HCT116 (cell line): ENCODE results near the gene GNS. TPM values are rescaled to one million over a fixed set of nuclear protein-coding genes. Genes with fewer than 3 reads are reported as not detected.

ENCODE experiments used
- ATAC-seq: fragments of 200-7000 bp; cut with Tn5 transposase; 2 replicates; pipeline ENCODE4 v1.9.1; 2020; ENCODE audit warnings: mild to moderate bottlenecking, moderate library complexity
- BruUV-seq: library from RNA; stranded (reverse); fragments of 400-500 nt; replicated peaks from 2 replicates; lab custom pipeline; 2021; lab: Mats Ljungman, UMichigan
- CTCF ChIA-PET: fragments of 300-600 bp; sonication (Branson Sonifier 250); formaldehyde crosslinking; loops from one replicate; lab custom pipeline; 2021; ENCODE audit warnings: antibody characterized with exemption; lab: Charles Lee
- POLR2A ChIA-PET: fragments of 300-600, 350-600 bp; sonication (Branson Sonifier 250); formaldehyde crosslinking; loops from one replicate; lab custom pipeline; 2021; ENCODE audit warnings: antibody characterized with exemption; lab: Charles Lee
- RAD21 ChIA-PET, 2 experiments: fragments of 300-600 bp; sonication (Branson Sonifier 250); formaldehyde crosslinking; loops; one replicate each; lab custom pipeline; 2023; ENCODE audit warnings: low total read pairs in 2 of 2; ENCODE audit not compliant: uncharacterized antibody in 2 of 2, unreplicated experiment in 2 of 2, low non-redundant PET in 1 of 2; lab: Charles Lee
- DNase-seq: peaks from one replicate; pipeline ENCODE4 v3.0.0-alpha.2; 2010; ENCODE audit warnings: low read depth, low spot score
- H2AFZ ChIP-seq: fragments of 200-600 bp; shearing (Covaris generic), sonication (generic); 2 replicates; pipeline ENCODE4 v1.6.1; 2017; ENCODE audit warnings: low read depth, mixed run types, mixed read lengths, antibody characterized with exemption, low read length; ENCODE audit not compliant: poor library complexity, severe bottlenecking
- H3K27ac ChIP-seq: 2 replicates; pipeline ENCODE4 v1.5.1; 2012; ENCODE audit warnings: low read depth, low read length
- H3K27me3 ChIP-seq: fragments of 200-600 bp; sonication (generic); 2 replicates; pipeline ENCODE4 v1.6.1; 2016; ENCODE audit warnings: mixed run types, low read length, mixed read lengths; ENCODE audit not compliant: insufficient read depth
- H3K36me3 ChIP-seq, 2 experiments: fragments of 200-500 bp in 1 of 2; fragments of 200-600 bp in 1 of 2; sonication (Bioruptor generic) in 1 of 2; sonication (generic) in 1 of 2; 2 replicates each; pipeline versions ENCODE4 v1.5.1 to v1.6.1; 2014 to 2016; ENCODE audit warnings: low read length in 2 of 2, inconsistent platforms in 1 of 2, mixed read lengths in 1 of 2, mixed run types in 1 of 2; ENCODE audit not compliant: insufficient read depth in 2 of 2, control insufficient read depth in 1 of 2
- H3K4me1 ChIP-seq, 2 experiments: fragments of 200-600 bp in 1 of 2; sonication (generic) in 1 of 2; 2 replicates each; pipeline versions ENCODE4 v1.5.1 to v1.6.1; 2012 to 2017; ENCODE audit warnings: low read length in 2 of 2, inconsistent platforms in 1 of 2, mild to moderate bottlenecking in 1 of 2, mixed read lengths in 1 of 2, mixed run types in 1 of 2, moderate library complexity in 1 of 2; ENCODE audit not compliant: insufficient read depth in 2 of 2, control insufficient read depth in 1 of 2
- H3K4me2 ChIP-seq: fragments of 200-600 bp; sonication (generic); 2 replicates; pipeline ENCODE4 v1.6.1; 2017; ENCODE audit warnings: mixed run types, low read length, mixed read lengths
- H3K4me3 ChIP-seq, 2 experiments: fragments of 200-600 bp in 1 of 2; sonication (generic) in 1 of 2; replicated peaks in 1 of 2; 2 replicates each; pipeline ENCODE4 v1.5.1; 2011 to 2016; ENCODE audit warnings: low read length in 2 of 2, control low read depth in 1 of 2, low read depth in 1 of 2, mild to moderate bottlenecking in 1 of 2, mixed read lengths in 1 of 2, mixed run types in 1 of 2
- H3K79me2 ChIP-seq: fragments of 200-600 bp; sonication (generic); 2 replicates; pipeline ENCODE4 v1.6.1; 2017; ENCODE audit warnings: mild to moderate bottlenecking, mixed run types, low read length, moderate library complexity, mixed read lengths; ENCODE audit not compliant: insufficient read depth
- H3K9ac ChIP-seq: fragments of 200-600 bp; sonication (generic); 2 replicates; pipeline ENCODE4 v1.6.1; 2016; ENCODE audit warnings: low read length, mixed read lengths
- H3K9me2 ChIP-seq: fragments of 200-600 bp; sonication (generic), shearing (Covaris generic); 2 replicates; pipeline ENCODE4 v1.6.1; 2017; ENCODE audit warnings: mixed run types, mild to moderate bottlenecking, moderate library complexity; ENCODE audit not compliant: insufficient read depth
- H3K9me3 ChIP-seq, 2 experiments: fragments of 200-500 bp in 1 of 2; fragments of 200-600 bp in 1 of 2; sonication (Bioruptor generic) in 1 of 2; sonication (generic) in 1 of 2; 2 replicates each; pipeline ENCODE4 v1.6.1; 2014 to 2017; ENCODE audit warnings: low read length in 2 of 2, mixed read lengths in 2 of 2, inconsistent platforms in 1 of 2, low read depth in 1 of 2, mild to moderate bottlenecking in 1 of 2, mixed run types in 1 of 2, moderate library complexity in 1 of 2; ENCODE audit not compliant: control insufficient read depth in 1 of 2, insufficient read depth in 1 of 2
- H4K20me1 ChIP-seq: fragments of 200-600 bp; sonication (generic), shearing (Covaris generic); 2 replicates; pipeline ENCODE4 v1.6.1; 2017; ENCODE audit warnings: mixed run types, mild to moderate bottlenecking, moderate library complexity; ENCODE audit not compliant: insufficient read depth
- CEBPB ChIP-seq: IDR thresholded peaks from 2 replicates; pipeline ENCODE4 v1.6.1; 2012; ENCODE audit warnings: low read depth
- EGR1 ChIP-seq: IDR thresholded peaks from 2 replicates; pipeline ENCODE4 v1.6.1; 2012; ENCODE audit warnings: low read depth
- JUND ChIP-seq: IDR thresholded peaks from 2 replicates; pipeline ENCODE4 v1.6.1; 2012
- POLR2AphosphoS5 ChIP-seq: IDR thresholded peaks from 2 replicates; pipeline ENCODE4 v1.6.1; 2011; ENCODE audit warnings: mild to moderate bottlenecking, low read depth, low read length, moderate library complexity
- YY1 ChIP-seq: IDR thresholded peaks from 2 replicates; pipeline ENCODE4 v1.6.1; 2011; ENCODE audit warnings: low read length, low read depth, moderate library complexity, mild to moderate bottlenecking; ENCODE audit not compliant: insufficient replicate concordance; ENCODE audit errors: extremely low read depth
- ZFX ChIP-seq: fragments of 450-650 bp; IDR thresholded peaks from 2 replicates; pipeline ENCODE4 v1.6.1; 2017
- intact Hi-C: fragments of 100-400 bp; cut with micrococcal nuclease; formaldehyde crosslinking; loops from 2 replicates; pipeline ENCODE4 v1.10.0; 2022
- total RNA-seq: library from RNA; stranded (reverse); gene quantifications from one replicate; pipeline ENCODE4 v1.2.1, GENCODE V29; 2021; ENCODE audit not compliant: unreplicated experiment
- TF ChIP-seq, protein P1 (sequence below): IDR thresholded peaks from 2 replicates; pipeline ENCODE4 v1.6.1; 2011; ENCODE audit warnings: mild to moderate bottlenecking, low read length, moderate library complexity; ENCODE audit not compliant: insufficient replicate concordance; ENCODE audit errors: extremely low read depth
- TF ChIP-seq, protein P2 (sequence below): IDR thresholded peaks from 2 replicates; pipeline ENCODE4 v1.6.1; 2012
- TF ChIP-seq, protein P3 (sequence below), 3 experiments: fragments of 200-600 bp in 1 of 3; sonication (generic) in 1 of 3; IDR thresholded peaks in 2 of 3; conservative IDR thresholded peaks in 1 of 3; 2 replicates each; pipeline ENCODE4 v1.5.1; 2012 to 2017; ENCODE audit warnings: low read depth in 2 of 3, low read length in 2 of 3, antibody characterized with exemption in 1 of 3, borderline replicate concordance in 1 of 3, control low read depth in 1 of 3, mild to moderate bottlenecking in 1 of 3, mixed read lengths in 1 of 3, mixed run types in 1 of 3, moderate library complexity in 1 of 3; ENCODE audit not compliant: insufficient read depth in 1 of 3
- TF ChIP-seq, protein P4 (sequence below): IDR thresholded peaks from 2 replicates; pipeline ENCODE4 v1.6.1; 2012

GNS gene
- total RNA-seq, 1 experiment from 2014 or later, result 45.7 TPM

DNA sequence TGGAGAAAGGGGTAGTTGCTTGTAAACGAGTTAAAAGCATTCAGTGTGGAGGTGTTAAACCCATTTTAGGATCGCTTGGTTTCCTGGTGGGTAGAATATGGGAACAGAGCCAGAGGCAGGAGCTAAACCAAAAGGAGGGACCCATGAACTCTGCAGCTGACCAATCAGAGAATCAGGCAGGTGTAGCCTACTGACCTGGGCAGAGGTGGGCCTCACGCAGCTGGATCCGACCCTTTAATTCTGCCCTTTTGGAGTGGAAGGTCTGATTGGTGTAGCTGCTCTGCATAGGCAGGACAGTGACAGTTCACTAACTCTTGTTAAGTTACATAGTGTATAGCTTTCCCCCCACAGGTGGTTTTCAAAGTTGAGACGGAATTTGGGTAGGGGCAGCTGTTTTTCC, 63.7 kb downstream of the GNS start:
- Histone ChIP-seq H3K79me2 (no peaks in the 10 kb centered on the region), H3K27me3 (no peaks in the 10 kb centered on the region), H2AFZ (no peak overlapping the region), H3K9me3 (no peaks in the 10 kb centered on the region), H3K27ac (no peak overlapping the region), H3K4me2 (no peak overlapping the region), H3K4me3 (no peak overlapping the region), H3K4me1 (peaks cover 7 to 15% of the 10 kb centered on the region in 2 experiments; a peak in 2 of 4 replicates), H4K20me1 (0 out of 2 replicates have a peak, but pooled peaks cover 3% of the 10 kb centered on the region), H3K36me3 (peaks cover 11 to 33% of the 10 kb centered on the region in 2 experiments; a peak in 3 of 4 replicates), H3K9me2 (no peaks in the 10 kb centered on the region), H3K9ac (no peak overlapping the region)
- POLR2A ChIA-PET, result interaction anchor here (1.3 kb wide), 1 partner anchor 146 kb away, joined by 5 read pairs; no protein-coding TSS in a partner anchor
- RAD21 ChIA-PET, result interaction anchor here in 1 of 2 experiments (0.5 to 1.3 kb wide), 3 partner anchors 45 to 146 kb away, joined by 3 to 4 read pairs (median 4); no protein-coding TSS in a partner anchor
- DNase-seq, result no peak
- TF ChIP-seq, protein P1, sequence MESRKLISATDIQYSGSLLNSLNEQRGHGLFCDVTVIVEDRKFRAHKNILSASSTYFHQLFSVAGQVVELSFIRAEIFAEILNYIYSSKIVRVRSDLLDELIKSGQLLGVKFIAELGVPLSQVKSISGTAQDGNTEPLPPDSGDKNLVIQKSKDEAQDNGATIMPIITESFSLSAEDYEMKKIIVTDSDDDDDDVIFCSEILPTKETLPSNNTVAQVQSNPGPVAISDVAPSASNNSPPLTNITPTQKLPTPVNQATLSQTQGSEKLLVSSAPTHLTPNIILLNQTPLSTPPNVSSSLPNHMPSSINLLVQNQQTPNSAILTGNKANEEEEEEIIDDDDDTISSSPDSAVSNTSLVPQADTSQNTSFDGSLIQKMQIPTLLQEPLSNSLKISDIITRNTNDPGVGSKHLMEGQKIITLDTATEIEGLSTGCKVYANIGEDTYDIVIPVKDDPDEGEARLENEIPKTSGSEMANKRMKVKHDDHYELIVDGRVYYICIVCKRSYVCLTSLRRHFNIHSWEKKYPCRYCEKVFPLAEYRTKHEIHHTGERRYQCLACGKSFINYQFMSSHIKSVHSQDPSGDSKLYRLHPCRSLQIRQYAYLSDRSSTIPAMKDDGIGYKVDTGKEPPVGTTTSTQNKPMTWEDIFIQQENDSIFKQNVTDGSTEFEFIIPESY, result no peak
- TF ChIP-seq, protein P2, sequence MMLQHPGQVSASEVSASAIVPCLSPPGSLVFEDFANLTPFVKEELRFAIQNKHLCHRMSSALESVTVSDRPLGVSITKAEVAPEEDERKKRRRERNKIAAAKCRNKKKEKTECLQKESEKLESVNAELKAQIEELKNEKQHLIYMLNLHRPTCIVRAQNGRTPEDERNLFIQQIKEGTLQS, result no peak
- TF ChIP-seq, protein P3, sequence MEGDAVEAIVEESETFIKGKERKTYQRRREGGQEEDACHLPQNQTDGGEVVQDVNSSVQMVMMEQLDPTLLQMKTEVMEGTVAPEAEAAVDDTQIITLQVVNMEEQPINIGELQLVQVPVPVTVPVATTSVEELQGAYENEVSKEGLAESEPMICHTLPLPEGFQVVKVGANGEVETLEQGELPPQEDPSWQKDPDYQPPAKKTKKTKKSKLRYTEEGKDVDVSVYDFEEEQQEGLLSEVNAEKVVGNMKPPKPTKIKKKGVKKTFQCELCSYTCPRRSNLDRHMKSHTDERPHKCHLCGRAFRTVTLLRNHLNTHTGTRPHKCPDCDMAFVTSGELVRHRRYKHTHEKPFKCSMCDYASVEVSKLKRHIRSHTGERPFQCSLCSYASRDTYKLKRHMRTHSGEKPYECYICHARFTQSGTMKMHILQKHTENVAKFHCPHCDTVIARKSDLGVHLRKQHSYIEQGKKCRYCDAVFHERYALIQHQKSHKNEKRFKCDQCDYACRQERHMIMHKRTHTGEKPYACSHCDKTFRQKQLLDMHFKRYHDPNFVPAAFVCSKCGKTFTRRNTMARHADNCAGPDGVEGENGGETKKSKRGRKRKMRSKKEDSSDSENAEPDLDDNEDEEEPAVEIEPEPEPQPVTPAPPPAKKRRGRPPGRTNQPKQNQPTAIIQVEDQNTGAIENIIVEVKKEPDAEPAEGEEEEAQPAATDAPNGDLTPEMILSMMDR (IDR thresholded peaks at IDR 0.05 in 2 of 3, conservative IDR thresholded peaks at IDR 0.05 in 1 of 3; ENCODE audit: borderline replicate concordance in 1 of 3, insufficient read depth in 1 of 3, low read depth in 2 of 3, low read length in 2 of 3), result no peak
- TF ChIP-seq YY1 (no peak), POLR2AphosphoS5 (no peak), ZFX (no peak), EGR1 (no peak), JUND (no peak), CEBPB (no peak)
- TF ChIP-seq, protein P4, sequence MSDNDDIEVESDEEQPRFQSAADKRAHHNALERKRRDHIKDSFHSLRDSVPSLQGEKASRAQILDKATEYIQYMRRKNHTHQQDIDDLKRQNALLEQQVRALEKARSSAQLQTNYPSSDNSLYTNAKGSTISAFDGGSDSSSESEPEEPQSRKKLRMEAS, result no peak
- ATAC-seq, result no peak
- intact Hi-C loops, result loop anchor here (5.0 to 10.0 kb wide), 4 partner anchors 88 to 871 kb away; partner anchors contain the start of gene TBK1
- BruUV-seq, result TSS peak; percentile 38
- CTCF ChIA-PET, result interaction anchor here (0.7 to 5.1 kb wide), 7 partner anchors 10 to 256 kb away, joined by 3 to 93 read pairs (median 3); no protein-coding TSS in a partner anchor
